Measurements from ENCODE around the gene VPS35L.
"Not testable (repeated sequence)": the region's sequence is repeated elsewhere in the genome, so short reads cannot be mapped to it uniquely, and the experiment has no call there.

GRCh38 chr16:19716728-19717127, 161.2 kb downstream of the VPS35L start:
- TF ChIP-seq POLR2A, CTCF, POLR2AphosphoS5 (IDR thresholded peaks at IDR 0.05): not testable (repeated sequence)

Data from prostate gland (tissue), 2 donors.